ENCODE results near the gene MAPK8IP1. TPM values are rescaled to one million over a fixed set of nuclear protein-coding genes. Genes with fewer than 3 reads are reported as not detected.

Gene MAPK8IP1
- total and polyA plus RNA-seq, 4 donors: 0.78 to 2.7 (median 1.4) TPM

GRCh38 chr11:45896422-45896984 lies 11.1 kb downstream of the MAPK8IP1 start:
- Histone ChIP-seq H3K27me3 (ENCODE audit: control insufficient read depth in 4 of 4, insufficient read depth in 4 of 4, low read length in 3 of 4) (no peaks in the 10 kb centered on the region), H3K9me3 (ENCODE audit: control insufficient read depth in 4 of 4, low read length in 3 of 4) (no peaks in the 10 kb centered on the region), H3K36me3 (ENCODE audit: control insufficient read depth in 4 of 4, insufficient read depth in 3 of 4, low read depth in 1 of 4, low read length in 3 of 4) (no peaks in the 10 kb centered on the region), H3K4me3 (ENCODE audit: low read depth in 1 of 3, low read length in 3 of 3) (no peak overlapping the region), H3K4me1 (ENCODE audit: control insufficient read depth in 4 of 4, insufficient read depth in 4 of 4, low read length in 3 of 4) (peaks cover 7 to 38% (median 24%) of the 10 kb centered on the region in 4 donors), H3K9ac (ENCODE audit: low read depth in 1 of 2, low read length in 2 of 2) (no peak overlapping the region), H3K27ac (ENCODE audit: low read depth in 1 of 2, low read length in 2 of 2) (no peak overlapping the region)
- TF ChIP-seq GABPA (IDR thresholded peaks at IDR 0.05 in 1 of 2, conservative IDR thresholded peaks at IDR 0.05 in 1 of 2) (no peak), REST (IDR thresholded peaks at IDR 0.05) (peak; percentile 38)
- no peak for DNase-seq (ENCODE audit: low spot score)
- 27% methylated on average over 19 of the region's 19 CpGs for WGBS

- H3K4me3 ChIP-seq (ENCODE audit: low read depth in 1 of 3, low read length in 3 of 3): no peak overlapping the region
- no peak for DNase-seq (ENCODE audit: low spot score)
Observed at GRCh38 chr11:45897556-45897955, 12.1 kb downstream of the MAPK8IP1 start.

GRCh38 chr11:45899086-45899447 lies 13.6 kb downstream of the MAPK8IP1 start:
- H3K9me3 ChIP-seq (ENCODE audit: control insufficient read depth in 4 of 4, low read length in 3 of 4): no peaks in the 10 kb centered on the region
- H3K4me1 ChIP-seq (ENCODE audit: control insufficient read depth in 4 of 4, insufficient read depth in 4 of 4, low read length in 3 of 4): peaks cover 7 to 24% (median 13%) of the 10 kb centered on the region in 4 donors
- no peak overlapping the region for H3K9ac ChIP-seq (ENCODE audit: low read depth in 1 of 2, low read length in 2 of 2)
- 33% methylated on average over 3 of the region's 3 CpGs for WGBS
- no peak for TF ChIP-seq EGR1 (IDR thresholded peaks at IDR 0.05; ENCODE audit: low read depth in 2 of 2)
- no peak for TF ChIP-seq JUND (IDR thresholded peaks at IDR 0.05)
- TF ChIP-seq HNF4G (IDR thresholded peaks at IDR 0.05): no peak
- peaks cover 0 to 3% (median 0%) of the 10 kb centered on the region in 4 donors for H3K36me3 ChIP-seq (ENCODE audit: control insufficient read depth in 4 of 4, insufficient read depth in 3 of 4, low read depth in 1 of 4, low read length in 3 of 4)
- no peak overlapping the region for H3K4me3 ChIP-seq (ENCODE audit: low read depth in 1 of 3, low read length in 3 of 3)
- H3K27me3 ChIP-seq (ENCODE audit: control insufficient read depth in 4 of 4, insufficient read depth in 4 of 4, low read length in 3 of 4): no peaks in the 10 kb centered on the region
- no peak overlapping the region for H3K27ac ChIP-seq (ENCODE audit: low read depth in 1 of 2, low read length in 2 of 2)
- DNase-seq (ENCODE audit: low spot score): no peak

More at GRCh38 chr11:45897556-45897955, 12.1 kb downstream of the MAPK8IP1 start:
- Histone ChIP-seq H3K9ac (ENCODE audit: low read depth in 1 of 2, low read length in 2 of 2) (no peak overlapping the region), H3K27me3 (ENCODE audit: control insufficient read depth in 4 of 4, insufficient read depth in 4 of 4, low read length in 3 of 4) (no peaks in the 10 kb centered on the region), H3K27ac (ENCODE audit: low read depth in 1 of 2, low read length in 2 of 2) (no peak overlapping the region), H3K4me1 (ENCODE audit: control insufficient read depth in 4 of 4, insufficient read depth in 4 of 4, low read length in 3 of 4) (peaks cover 7 to 32% (median 21%) of the 10 kb centered on the region in 4 donors), H3K36me3 (ENCODE audit: control insufficient read depth in 4 of 4, insufficient read depth in 3 of 4, low read depth in 1 of 4, low read length in 3 of 4) (no peaks in the 10 kb centered on the region), H3K9me3 (ENCODE audit: control insufficient read depth in 4 of 4, low read length in 3 of 4) (no peaks in the 10 kb centered on the region)
- WGBS: 92% methylated on average over 6 of the region's 6 CpGs
- no peak for TF ChIP-seq SP1 (IDR thresholded peaks at IDR 0.05)
- TF ChIP-seq GABPA (IDR thresholded peaks at IDR 0.05 in 1 of 2, conservative IDR thresholded peaks at IDR 0.05 in 1 of 2): no peak
- TF ChIP-seq HNF4G (IDR thresholded peaks at IDR 0.05): no peak
- TF ChIP-seq ZBTB33 (IDR thresholded peaks at IDR 0.05): no peak
